Endothelial cell of umbilical vein (primary cell): ENCODE results near the gene HOXC11. TPM values are rescaled to one million over a fixed set of nuclear protein-coding genes. Genes with fewer than 3 reads are reported as not detected.

ENCODE experiments used
- BruUV-seq: library from RNA; stranded (reverse); fragments of 400-500 nt; replicated peaks from 2 replicates; lab custom pipeline; 2021; lab: Mats Ljungman, UMichigan
- CTCF ChIA-PET: fragments of 300-600, 350-600 bp; sonication (Branson Sonifier 250); formaldehyde crosslinking; loops from one replicate; lab custom pipeline; 2021; ENCODE audit warnings: antibody characterized with exemption, inconsistent platforms; lab: Charles Lee
- POLR2A ChIA-PET: fragments of 300-600, 350-600 bp; sonication (Branson Sonifier 250); formaldehyde crosslinking; loops from one replicate; lab custom pipeline; 2021; ENCODE audit warnings: antibody characterized with exemption, inconsistent platforms; lab: Charles Lee
- DNase-seq: peaks from one replicate; pipeline ENCODE4 v3.0.0-alpha.2; 2011; ENCODE audit warnings: low read depth, low spot score
- FAIRE-seq: peaks from 2 replicates; lab custom pipeline; 2011; peaks lifted over from hg19 to GRCh38; lab: Jason Lieb, UNC
- H2AFZ ChIP-seq: 2 replicates; pipeline ENCODE4 v1.6.0; 2012; ENCODE audit warnings: low read depth, low read length, control low read depth, inconsistent platforms
- H3K27ac ChIP-seq: 2 replicates; pipeline ENCODE4 v1.5.1; 2011; ENCODE audit warnings: low read depth, mild to moderate bottlenecking, control low read depth, low read length, moderate library complexity; ENCODE audit not compliant: insufficient read depth
- H3K27me3 ChIP-seq, 2 experiments: 2 replicates each; pipeline versions ENCODE4 v1.6.0 to v1.6.1; 2011; ENCODE audit warnings: low read length in 2 of 2, mixed read lengths in 1 of 2; ENCODE audit not compliant: control insufficient read depth in 2 of 2, insufficient read depth in 2 of 2
- H3K36me3 ChIP-seq, 2 experiments: 2 replicates in 1 of 2; 3 replicates in 1 of 2; pipeline ENCODE4 v1.5.1; 2011; ENCODE audit warnings: low read length in 2 of 2, mild to moderate bottlenecking in 1 of 2, moderate library complexity in 1 of 2; ENCODE audit not compliant: control insufficient read depth in 2 of 2, insufficient read depth in 2 of 2; ENCODE audit errors: extremely low read depth in 1 of 2
- H3K4me1 ChIP-seq: 3 replicates; pipeline ENCODE4 v1.5.1; 2011; ENCODE audit warnings: mild to moderate bottlenecking, low read length; ENCODE audit not compliant: control insufficient read depth, insufficient read depth; ENCODE audit errors: extremely low read depth
- H3K4me2 ChIP-seq: 2 replicates; pipeline ENCODE4 v1.6.1; 2011; ENCODE audit warnings: low read length, control low read depth, mixed read lengths; ENCODE audit not compliant: insufficient read depth
- H3K4me3 ChIP-seq, 3 experiments: fragments of 200-600 bp in 1 of 3; sonication (generic), shearing (Covaris generic) in 1 of 3; replicated peaks in 1 of 3; 2 replicates each; pipeline ENCODE4 v1.5.1; 2011 to 2016; ENCODE audit warnings: control low read depth in 3 of 3, low read length in 3 of 3, mild to moderate bottlenecking in 2 of 3, inconsistent platforms in 1 of 3, low read depth in 1 of 3, moderate library complexity in 1 of 3; ENCODE audit not compliant: insufficient read depth in 1 of 3
- H3K79me2 ChIP-seq: 2 replicates; pipeline ENCODE4 v1.6.0; 2012; ENCODE audit warnings: low read length, inconsistent platforms; ENCODE audit not compliant: control insufficient read depth, insufficient read depth
- H3K9ac ChIP-seq: replicated peaks from 2 replicates; pipeline ENCODE3; 2011; ENCODE audit warnings: low read length, control low read depth; ENCODE audit not compliant: insufficient read depth; ENCODE audit errors: extremely low read depth
- H3K9me1 ChIP-seq: replicated peaks from 3 replicates; pipeline ENCODE4 v1.6.0; 2011; ENCODE audit warnings: mild to moderate bottlenecking, low read length; ENCODE audit not compliant: control insufficient read depth, insufficient read depth; ENCODE audit errors: extremely low read depth
- H3K9me3 ChIP-seq: replicated peaks from 2 replicates; pipeline ENCODE4 v1.5.1; 2012; ENCODE audit warnings: low read length, inconsistent platforms; ENCODE audit not compliant: control insufficient read depth, insufficient read depth
- H4K20me1 ChIP-seq: replicated peaks from 2 replicates; pipeline ENCODE3; 2011; ENCODE audit warnings: mild to moderate bottlenecking, low read length; ENCODE audit not compliant: control insufficient read depth, insufficient read depth; ENCODE audit errors: extremely low read depth
- EZH2 ChIP-seq: IDR thresholded peaks from 2 replicates; pipeline ENCODE4 v1.6.1; 2012; ENCODE audit warnings: borderline replicate concordance, low read depth, mild to moderate bottlenecking, moderate library complexity, low read length, inconsistent platforms; ENCODE audit not compliant: severe bottlenecking
- FOS ChIP-seq: IDR thresholded peaks from 2 replicates; pipeline ENCODE4 v1.6.1; 2011; ENCODE audit warnings: mild to moderate bottlenecking, low read length, moderate library complexity, borderline replicate concordance; ENCODE audit not compliant: insufficient read depth
- GATA2 ChIP-seq: IDR thresholded peaks from 2 replicates; pipeline ENCODE4 v1.7.0; 2011; ENCODE audit warnings: low read depth, mild to moderate bottlenecking, moderate library complexity, mixed read lengths, low read length; ENCODE audit not compliant: insufficient read length, insufficient read depth
- JUN ChIP-seq: IDR thresholded peaks from 2 replicates; pipeline ENCODE4 v1.6.1; 2011; ENCODE audit warnings: borderline replicate concordance, low read depth; ENCODE audit not compliant: insufficient read length, insufficient read depth
- MYC ChIP-seq: IDR thresholded peaks from one replicate; pipeline ENCODE4 v1.6.1; 2011; ENCODE audit warnings: mild to moderate bottlenecking, low read depth, low read length
- POLR2A ChIP-seq: IDR thresholded peaks from 2 replicates; pipeline ENCODE4 v1.6.1; 2012; ENCODE audit warnings: low read depth, mild to moderate bottlenecking, control low read depth, low read length
- POLR2AphosphoS5 ChIP-seq: IDR thresholded peaks from 2 replicates; pipeline ENCODE4 v1.6.1; 2012; ENCODE audit warnings: low read depth, mild to moderate bottlenecking, control low read depth, low read length, moderate library complexity; ENCODE audit not compliant: insufficient read depth
- dilution Hi-C: fragments of 300-500 bp; cut with MboI; formaldehyde crosslinking; loops from one replicate; pipeline ENCODE4 v1.15.0; 2019; ENCODE audit warnings: low sequenced_read_pairs; ENCODE audit not compliant: extremely low pct_ligation_motif_present
- intact Hi-C: fragments of 100-400 bp; cut with micrococcal nuclease; formaldehyde crosslinking; loops from one replicate; pipeline ENCODE4 v1.10.0; 2022
- polyA plus RNA-seq, 4 experiments: library from polyadenylated mRNA; depleted of rRNA in 3 of 4; stranded (reverse) in 3 of 4; unstranded in 1 of 4; fragments of >200 nt; gene quantifications; 2 replicates each; pipeline versions ENCODE4 v1.2.1 to v1.2.3, GENCODE V29; 2011 to 2012; ENCODE audit warnings: missing spikeins in 1 of 4
- total RNA-seq: library from RNA; stranded (reverse); gene quantifications from 2 replicates; pipeline ENCODE4 v1.2.3, GENCODE V29; 2021

HOXC11 gene
- total and polyA plus RNA-seq, 2 donors (not counting 3 experiments of a cell fraction or from before 2014, with no cell fraction given) = not detected

- no peak for FAIRE-seq
Measured at GRCh38 chr12:53924521-53925405, 48.2 kb upstream of the HOXC11 start.

DNA sequence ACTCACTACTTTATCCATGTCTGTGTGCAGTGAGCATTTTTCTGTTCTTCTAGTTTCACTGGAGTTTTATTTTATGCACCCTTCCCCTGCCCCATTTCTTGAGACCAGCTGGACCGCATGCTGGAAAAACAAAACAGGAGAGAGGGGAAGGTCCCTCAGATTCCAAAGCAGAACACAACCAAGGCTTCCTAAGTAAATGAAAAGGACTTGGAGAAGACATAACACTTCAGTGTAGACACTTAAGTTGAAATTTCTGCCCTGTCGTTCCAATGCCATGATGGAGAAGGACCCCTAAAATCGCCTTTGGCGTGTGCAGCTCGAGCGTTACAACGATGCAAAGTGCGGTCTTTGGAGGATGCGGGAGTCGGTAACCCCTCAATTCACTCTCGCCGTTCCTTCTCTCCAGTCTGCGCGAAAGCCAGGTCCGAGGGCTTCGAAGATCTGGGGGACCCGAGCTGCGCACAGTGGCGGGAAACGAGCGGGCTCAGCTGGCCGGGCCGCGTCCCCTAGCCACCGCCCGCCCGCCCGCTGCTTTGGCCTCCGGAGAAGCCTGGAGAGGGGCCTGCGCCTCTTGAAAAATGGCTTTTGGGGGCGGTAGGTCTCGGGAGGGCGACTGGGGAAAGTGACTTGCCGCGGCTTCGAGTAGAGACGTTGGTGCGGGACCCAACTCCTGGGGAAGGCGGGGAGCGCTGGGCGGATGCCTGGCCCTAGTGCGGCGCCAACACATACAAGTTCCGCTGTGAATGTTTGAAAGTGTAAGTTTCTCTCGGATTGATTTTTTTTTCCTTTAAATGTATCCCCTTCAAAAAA, 45.5 kb upstream of the HOXC11 start:
- no peak for FAIRE-seq
- no peak for DNase-seq
- no peak overlapping the region for H3K4me3 ChIP-seq
- no peaks in the 10 kb centered on the region for H4K20me1 ChIP-seq
- peaks cover 80 to 89% of the 10 kb centered on the region in 2 experiments for H3K27me3 ChIP-seq
- intact Hi-C loops (no loop called here), dilution Hi-C loops (no loop called here)
- no peaks in the 10 kb centered on the region for H3K4me1 ChIP-seq
- no peaks in the 10 kb centered on the region for H3K36me3 ChIP-seq
- no peaks in the 10 kb centered on the region for H3K9me1 ChIP-seq
- ChIA-PET CTCF (interaction anchor here (1.0 kb wide), 1 partner anchor 11 kb away, joined by 3 read pairs; the partner anchor contains the start of gene HOXC13), POLR2A (interaction anchor here (0.6 kb wide), 1 partner anchor 936 kb away, joined by 5 read pairs; no protein-coding TSS in a partner anchor)
- no peak overlapping the region for H2AFZ ChIP-seq
- no peak overlapping the region for H3K27ac ChIP-seq
- BruUV-seq = no TSS peak
- no peaks in the 10 kb centered on the region for H3K79me2 ChIP-seq
- H3K4me2 ChIP-seq = no peak overlapping the region
- no peak overlapping the region for H3K9ac ChIP-seq
- no peaks in the 10 kb centered on the region for H3K9me3 ChIP-seq
- TF ChIP-seq MYC (no peak), EZH2 (peak; percentile 91)

More at GRCh38 chr12:53924521-53925405, 48.2 kb upstream of the HOXC11 start:
- H2AFZ ChIP-seq = no peak overlapping the region
- dilution Hi-C loops = no loop called here
- ChIA-PET POLR2A (no interaction called here), CTCF (no interaction called here)
- peaks cover 60 to 70% of the 10 kb centered on the region in 2 experiments for H3K27me3 ChIP-seq
- no peak overlapping the region for H3K4me2 ChIP-seq
- intact Hi-C loops = no loop called here
- H3K36me3 ChIP-seq = no peaks in the 10 kb centered on the region
- no peak overlapping the region for H3K4me3 ChIP-seq
- no peaks in the 10 kb centered on the region for H3K9me3 ChIP-seq
- no peaks in the 10 kb centered on the region for H3K9me1 ChIP-seq
- TF ChIP-seq POLR2A (no peak), FOS (no peak), POLR2AphosphoS5 (no peak), MYC (no peak), JUN (no peak), GATA2 (no peak)
- no peak overlapping the region for H3K27ac ChIP-seq
- no peaks in the 10 kb centered on the region for H4K20me1 ChIP-seq
- no peaks in the 10 kb centered on the region for H3K4me1 ChIP-seq
- no peak for DNase-seq
- BruUV-seq = no TSS peak
- no peak overlapping the region for H3K9ac ChIP-seq
- H3K79me2 ChIP-seq = no peaks in the 10 kb centered on the region
